K562 (cell line): Measurements from ENCODE around the gene TSTD1. TPM values are rescaled to one million over a fixed set of nuclear protein-coding genes. Genes with fewer than 3 reads are reported as not detected.

Source experiments
- GTF2F1 ChIP-seq: IDR thresholded peaks from 2 replicates; pipeline ENCODE4 v1.6.1; 2011; ENCODE audit warnings: low read depth, low read length, improper control_type of control experiment
- HIVEP1 ChIP-seq: fragments of 250-450 bp; sonication (Bioruptor Pico); IDR thresholded peaks from 2 replicates; pipeline ENCODE4 v1.4.0; 2020; ENCODE audit warnings: mild to moderate bottlenecking
- SRSF9 ChIP-seq: fragments of 200-400 bp; formaldehyde crosslinking; IDR thresholded peaks from 2 replicates; pipeline ENCODE4 v1.6.1; 2017; ENCODE audit warnings: low read depth, low read length, borderline replicate concordance
- U2AF1 ChIP-seq: fragments of 200-400 bp; formaldehyde crosslinking; optimal IDR thresholded peaks from 2 replicates; pipeline ENCODE3; 2017; ENCODE audit warnings: mild to moderate bottlenecking, low read depth, low read length, moderate library complexity
- ZFX ChIP-seq: sonication (generic); formaldehyde crosslinking; IDR thresholded peaks from 2 replicates; pipeline ENCODE4 v1.8.0; 2022; ENCODE audit warnings: mild to moderate bottlenecking, missing genetic modification reagents, moderate library complexity
- polyA plus RNA-seq, 8 experiments: library from polyadenylated mRNA; depleted of rRNA in 4 of 8; stranded (reverse) in 5 of 8; unstranded in 3 of 8; fragments of >200 nt; fragmentation: Nextera tagmentation in 2 of 8; fragmentation: Illumina TruSeq in 1 of 8; extraction: Ambion mirVana in 2 of 8; extraction: Trizol in 1 of 8; gene quantifications; 2 replicates each; pipeline versions ENCODE4 v1.2.1 to v1.2.3, GENCODE V29; 2011 to 2014; ENCODE audit warnings: inconsistent platforms in 1 of 8, missing spikeins in 1 of 8
- total RNA-seq, 7 experiments: library from RNA; depleted of rRNA in 6 of 7; stranded (reverse); fragments of >200 nt in 6 of 7; fragmentation: Illumina TruSeq in 2 of 7; extraction: Trizol in 2 of 7; gene quantifications; 2 replicates each; pipeline versions ENCODE4 v1.2.1 to v1.2.3, GENCODE V29; 2011 to 2021; ENCODE audit warnings: low replicate concordance in 1 of 7
- TF ChIP-seq, protein P1 (sequence below), 2 experiments: fragments of 450-650 bp in 1 of 2; IDR thresholded peaks; 2 replicates each; pipeline ENCODE4 v1.6.1; 2011 to 2017; ENCODE audit warnings: low read depth in 2 of 2, antibody characterized with exemption in 1 of 2, borderline replicate concordance in 1 of 2, low read length in 1 of 2, mild to moderate bottlenecking in 1 of 2, mixed read lengths in 1 of 2; ENCODE audit not compliant: control insufficient read depth in 1 of 2

Gene TSTD1
- total and polyA plus RNA-seq, 9 of the 15 experiments (the other 6 are each of a cell fraction or from before 2014, with no cell fraction given), result 0.23 to 0.53 TPM; not detected in 7

DNA sequence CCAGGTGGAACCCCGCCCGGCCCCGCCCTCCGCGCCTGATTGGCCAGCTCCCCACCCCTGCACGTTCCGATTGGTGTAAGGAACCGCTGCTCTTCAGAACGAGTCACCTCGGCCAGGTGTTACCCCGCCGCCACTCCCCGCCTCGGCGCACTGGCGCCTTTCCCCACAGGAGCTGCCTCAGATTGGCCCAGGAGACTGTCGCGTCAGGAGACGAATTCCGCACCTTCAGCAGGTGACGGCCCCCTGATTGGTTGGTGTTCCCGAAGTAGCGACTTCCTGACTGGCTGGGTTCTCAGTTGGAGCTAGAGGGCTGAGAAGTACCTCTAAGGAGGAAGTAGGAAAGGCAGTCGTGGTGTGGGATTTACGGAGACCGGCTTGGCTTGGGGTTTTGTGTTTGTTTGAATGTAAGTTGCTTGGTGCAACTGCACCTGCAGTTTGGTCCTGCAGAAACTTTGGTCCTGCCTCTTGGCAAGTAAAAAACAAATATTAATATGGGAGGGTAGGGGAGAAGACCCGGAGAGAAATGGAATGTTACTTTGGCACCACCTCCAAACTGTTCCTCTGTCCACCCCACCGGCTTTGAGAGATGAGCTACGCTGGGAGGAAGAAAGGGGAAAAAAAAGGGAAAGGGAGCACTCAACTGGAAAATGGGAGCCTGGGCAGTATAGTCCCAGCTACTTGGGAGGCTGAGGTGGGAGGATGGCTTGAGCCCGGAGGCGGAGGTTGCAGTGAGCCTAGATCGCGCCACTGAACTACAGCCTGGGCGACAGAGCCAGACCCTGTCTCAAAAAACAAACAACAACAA is 17.4 kb downstream of the TSTD1 start (continued):
- TF ChIP-seq GTF2F1 (no peak), HIVEP1 (CRISPR knock-in tag) (no peak), U2AF1 (no peak), SRSF9 (no peak), ZFX (peak; percentile 42; the same call in 1 of the 2 replicates)
- TF ChIP-seq, protein P1, sequence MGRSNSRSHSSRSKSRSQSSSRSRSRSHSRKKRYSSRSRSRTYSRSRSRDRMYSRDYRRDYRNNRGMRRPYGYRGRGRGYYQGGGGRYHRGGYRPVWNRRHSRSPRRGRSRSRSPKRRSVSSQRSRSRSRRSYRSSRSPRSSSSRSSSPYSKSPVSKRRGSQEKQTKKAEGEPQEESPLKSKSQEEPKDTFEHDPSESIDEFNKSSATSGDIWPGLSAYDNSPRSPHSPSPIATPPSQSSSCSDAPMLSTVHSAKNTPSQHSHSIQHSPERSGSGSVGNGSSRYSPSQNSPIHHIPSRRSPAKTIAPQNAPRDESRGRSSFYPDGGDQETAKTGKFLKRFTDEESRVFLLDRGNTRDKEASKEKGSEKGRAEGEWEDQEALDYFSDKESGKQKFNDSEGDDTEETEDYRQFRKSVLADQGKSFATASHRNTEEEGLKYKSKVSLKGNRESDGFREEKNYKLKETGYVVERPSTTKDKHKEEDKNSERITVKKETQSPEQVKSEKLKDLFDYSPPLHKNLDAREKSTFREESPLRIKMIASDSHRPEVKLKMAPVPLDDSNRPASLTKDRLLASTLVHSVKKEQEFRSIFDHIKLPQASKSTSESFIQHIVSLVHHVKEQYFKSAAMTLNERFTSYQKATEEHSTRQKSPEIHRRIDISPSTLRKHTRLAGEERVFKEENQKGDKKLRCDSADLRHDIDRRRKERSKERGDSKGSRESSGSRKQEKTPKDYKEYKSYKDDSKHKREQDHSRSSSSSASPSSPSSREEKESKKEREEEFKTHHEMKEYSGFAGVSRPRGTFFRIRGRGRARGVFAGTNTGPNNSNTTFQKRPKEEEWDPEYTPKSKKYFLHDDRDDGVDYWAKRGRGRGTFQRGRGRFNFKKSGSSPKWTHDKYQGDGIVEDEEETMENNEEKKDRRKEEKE (IDR thresholded peaks at IDR 0.05; ENCODE audit: borderline replicate concordance in 1 of 2, control insufficient read depth in 1 of 2, low read depth in 2 of 2, low read length in 1 of 2), result no peak
- TF ChIP-seq, all 486 proteins: peak for 92
